Measurements from ENCODE around the gene FKBP5. TPM values are rescaled to one million over a fixed set of nuclear protein-coding genes. Genes with fewer than 3 reads are reported as not detected.

The FKBP5 gene
- total and polyA plus RNA-seq, 12 donors = 20.3 to 199 (median 48.6) TPM

DNA sequence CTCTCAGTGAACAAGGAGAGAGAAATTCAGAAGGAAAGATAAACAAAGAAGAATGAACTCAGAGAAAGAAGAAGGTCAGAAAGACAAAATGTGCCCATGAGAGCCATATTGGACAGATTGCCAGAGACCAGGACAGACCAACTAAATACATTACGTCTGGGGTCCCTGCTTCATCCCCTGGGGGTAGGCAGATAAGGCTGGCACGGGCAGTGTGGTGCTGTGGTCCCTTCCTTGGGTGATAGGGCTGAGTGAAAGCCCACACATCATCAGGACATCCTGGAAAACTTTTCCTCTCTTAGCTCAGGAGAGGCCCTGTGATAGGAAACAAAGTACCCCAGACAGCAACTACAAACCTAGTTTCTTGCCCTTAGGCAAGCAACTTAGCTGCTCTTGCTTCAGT is 34.9 kb upstream of the FKBP5 start:
- H3K27ac ChIP-seq = peak overlapping the region in 5 of 10 donors; percentile 1 to 100 (median 27)
- peaks cover 37 to 93% (median 71%) of the 10 kb centered on the region in 9 donors for H3K4me1 ChIP-seq
- no peaks in the 10 kb centered on the region for H3K27me3 ChIP-seq
- intact Hi-C loops (cut with DNase I) = no loop called here
- no peak overlapping the region for H3K4me3 ChIP-seq
- DNase-seq = no peak
- TF ChIP-seq, protein P1, sequence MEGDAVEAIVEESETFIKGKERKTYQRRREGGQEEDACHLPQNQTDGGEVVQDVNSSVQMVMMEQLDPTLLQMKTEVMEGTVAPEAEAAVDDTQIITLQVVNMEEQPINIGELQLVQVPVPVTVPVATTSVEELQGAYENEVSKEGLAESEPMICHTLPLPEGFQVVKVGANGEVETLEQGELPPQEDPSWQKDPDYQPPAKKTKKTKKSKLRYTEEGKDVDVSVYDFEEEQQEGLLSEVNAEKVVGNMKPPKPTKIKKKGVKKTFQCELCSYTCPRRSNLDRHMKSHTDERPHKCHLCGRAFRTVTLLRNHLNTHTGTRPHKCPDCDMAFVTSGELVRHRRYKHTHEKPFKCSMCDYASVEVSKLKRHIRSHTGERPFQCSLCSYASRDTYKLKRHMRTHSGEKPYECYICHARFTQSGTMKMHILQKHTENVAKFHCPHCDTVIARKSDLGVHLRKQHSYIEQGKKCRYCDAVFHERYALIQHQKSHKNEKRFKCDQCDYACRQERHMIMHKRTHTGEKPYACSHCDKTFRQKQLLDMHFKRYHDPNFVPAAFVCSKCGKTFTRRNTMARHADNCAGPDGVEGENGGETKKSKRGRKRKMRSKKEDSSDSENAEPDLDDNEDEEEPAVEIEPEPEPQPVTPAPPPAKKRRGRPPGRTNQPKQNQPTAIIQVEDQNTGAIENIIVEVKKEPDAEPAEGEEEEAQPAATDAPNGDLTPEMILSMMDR (IDR thresholded peaks at IDR 0.05) = no peak
- H3K9me3 ChIP-seq = no peaks in the 10 kb centered on the region
- no peak for ATAC-seq
- 85 to 93% methylated on average over 2 of the region's 2 CpGs for WGBS, 2 donors
- no peaks in the 10 kb centered on the region for H3K36me3 ChIP-seq

GRCh38 chr6:35722121-35722761 is 33.5 kb upstream of the FKBP5 start:
- DNase-seq (peak; percentile 11 to 59), ATAC-seq (peak in 3 of 8 donors; percentile 52 to 53 (median 52))
- Histone ChIP-seq H3K27ac (peak overlapping the region in 7 of 10 donors; percentile 11 to 76 (median 55)), H3K9me3 (no peaks in the 10 kb centered on the region), H3K4me3 (no peak overlapping the region), H3K36me3 (no peaks in the 10 kb centered on the region), H3K4me1 (peaks cover 33 to 96% (median 62%) of the 10 kb centered on the region in 9 donors), H3K27me3 (no peaks in the 10 kb centered on the region)
- intact Hi-C loops (cut with DNase I) = no loop called here
- TF ChIP-seq, protein P1 (IDR thresholded peaks at IDR 0.05) = no peak
- 46 to 59% methylated on average over 10 of the region's 10 CpGs for whole genome bisulfite sequencing, 2 donors

DNA sequence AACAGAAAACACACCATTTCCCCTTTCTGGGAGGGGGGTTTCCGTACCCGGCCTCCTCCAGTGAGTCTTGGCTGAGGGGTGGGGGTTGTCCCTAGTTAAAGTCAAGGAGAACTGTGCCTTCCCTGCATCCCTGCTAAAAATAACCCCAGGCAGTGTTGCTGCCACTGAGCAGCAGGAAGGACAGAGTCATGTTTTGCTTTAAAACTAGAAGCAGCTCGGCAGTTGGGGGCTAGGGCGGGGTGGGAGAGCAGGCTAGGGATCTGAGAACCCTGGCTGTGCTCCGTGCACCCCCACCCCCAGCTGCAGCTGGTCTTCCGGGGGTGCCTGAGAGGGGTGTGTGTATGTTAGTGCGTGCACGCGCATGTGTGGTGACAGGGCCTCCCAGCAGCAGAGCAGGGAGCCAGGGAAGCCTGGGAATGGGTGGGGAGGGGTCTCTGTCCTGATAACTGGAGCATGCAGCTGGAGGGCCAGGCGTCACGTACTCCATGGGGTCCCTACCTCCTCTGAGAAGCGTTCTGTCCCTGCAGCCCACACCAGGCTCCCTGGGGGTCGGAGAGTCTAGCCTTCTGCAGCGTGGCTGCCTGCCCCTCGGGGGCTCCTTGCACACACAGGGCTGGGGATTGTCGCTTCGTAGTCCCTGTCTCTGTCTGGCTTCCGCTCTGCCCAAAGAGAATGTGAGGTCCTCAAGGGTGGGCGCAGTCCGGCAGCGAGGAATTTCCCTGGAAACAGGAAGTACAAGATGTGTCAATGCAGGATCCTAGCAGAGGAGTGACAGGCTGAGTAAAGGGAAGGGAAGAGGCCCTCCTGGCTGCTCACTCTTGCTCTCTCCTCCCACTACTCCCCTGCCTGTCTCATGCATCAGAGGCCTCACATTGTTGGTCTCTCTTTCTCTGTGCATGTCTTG is 31.4 kb upstream of the FKBP5 start:
- DNase-seq (peak; percentile 45 to 52), ATAC-seq (peak; percentile 39 to 82 (median 76))
- peaks cover 21 to 76% (median 42%) of the 10 kb centered on the region in 9 donors for H3K4me1 ChIP-seq
- H3K36me3 ChIP-seq = no peaks in the 10 kb centered on the region
- 6 to 10% methylated on average over 21 of the region's 21 CpGs for WGBS, 2 donors
- no peaks in the 10 kb centered on the region for H3K27me3 ChIP-seq
- TF ChIP-seq, protein P1 (IDR thresholded peaks at IDR 0.05) = no peak
- no peaks in the 10 kb centered on the region for H3K9me3 ChIP-seq
- peak overlapping the region in 9 of 10 donors; percentile 23 to 42 (median 37) for H3K4me3 ChIP-seq
- peak overlapping the region; percentile 65 to 93 (median 88) for H3K27ac ChIP-seq
- intact Hi-C loops (cut with DNase I) = loop anchor here in 1 of 10 donors (5.0 kb wide), 1 partner anchor 723 kb away; no protein-coding TSS in a partner anchor

GRCh38 chr6:35719404-35719829 is 30.7 kb upstream of the FKBP5 start:
- intact Hi-C loops (cut with DNase I) = loop anchor here in 1 of 10 donors (5.0 kb wide), 1 partner anchor 722 kb away; no protein-coding TSS in a partner anchor
- H3K36me3 ChIP-seq = no peaks in the 10 kb centered on the region
- H3K4me1 ChIP-seq = peaks cover 21 to 69% (median 40%) of the 10 kb centered on the region in 9 donors
- H3K27me3 ChIP-seq = no peaks in the 10 kb centered on the region
- ATAC-seq (peak in 7 of 8 donors; percentile 12 to 34 (median 29)), DNase-seq (no peak)
- TF ChIP-seq, protein P1 (IDR thresholded peaks at IDR 0.05) = no peak
- no peaks in the 10 kb centered on the region for H3K9me3 ChIP-seq
- H3K4me3 ChIP-seq = peak overlapping the region in 6 of 10 donors; percentile 23 to 41 (median 38)
- 28 to 35% methylated on average over 5 of the region's 5 CpGs for WGBS, 2 donors
- H3K27ac ChIP-seq = peak overlapping the region; percentile 65 to 93 (median 88)

All from heart right ventricle (tissue), 16 donors.